Middle frontal gyrus (tissue), 1 donor: ENCODE data around the gene MITD1.
A peak's percentile ranks its signal among the peaks of the same experiment; 100 is the strongest.
"Not testable (repeated sequence)": the region's sequence is repeated elsewhere in the genome, so short reads cannot be mapped to it uniquely, and the experiment has no call there.

Experiments used
- DNase-seq: peaks from one replicate; pipeline ENCODE4 v3.0.0-alpha.2; 2015; ENCODE audit warnings: low spot score; ENCODE audit errors: extremely low spot score

MITD1 gene

DNA sequence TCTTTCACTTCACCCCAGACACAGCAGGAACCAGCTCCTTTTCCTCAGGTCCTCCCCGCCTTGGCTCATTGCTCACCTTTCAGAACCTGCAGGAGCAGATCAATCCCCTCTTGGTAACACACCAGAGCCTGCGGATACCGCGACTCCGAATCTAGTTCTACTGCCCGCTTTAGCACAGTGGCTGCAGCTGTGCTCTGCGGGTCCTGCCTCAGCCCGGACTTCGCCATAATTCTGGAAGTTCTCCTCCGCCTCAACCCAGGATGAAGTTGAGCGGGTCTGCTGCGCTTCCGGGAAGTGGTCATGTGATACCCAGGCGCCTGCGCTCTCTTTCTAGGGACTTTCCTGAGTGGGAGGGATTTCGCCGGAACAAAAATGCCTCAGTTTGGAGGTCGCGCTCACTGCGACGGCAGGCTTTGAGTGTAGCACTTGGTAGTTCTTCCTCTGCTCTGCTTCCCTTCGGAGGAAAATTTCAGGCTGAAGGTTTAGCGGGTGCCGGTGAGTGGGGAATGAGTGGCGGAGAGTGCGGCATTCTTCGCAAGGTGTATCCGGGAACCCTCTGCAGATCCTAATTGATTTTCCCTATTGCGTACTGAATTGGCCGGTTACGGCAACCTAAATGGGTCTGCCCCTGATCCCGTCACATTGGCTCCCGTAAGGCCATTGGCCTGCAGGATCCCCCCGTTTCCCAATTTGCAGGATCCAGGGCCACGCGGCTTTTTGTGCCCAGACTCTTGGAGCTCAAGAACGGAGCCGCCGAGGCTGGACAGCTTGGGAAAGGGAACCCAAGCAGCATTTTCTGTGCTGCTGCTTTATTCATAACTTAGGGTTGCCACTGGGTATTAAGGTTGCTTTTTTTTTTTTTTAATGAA is at the start of gene MITD1, which contains the start of gene MRPL30:
Gene MITD1 (minus strand): TSS at position 304 of the 869 bp plus-strand sequence. CDS start 77 bp downstream, at position 227.
Gene MRPL30 (plus strand): TSS at position 430 of the 869 bp plus-strand sequence. CDS start 5,020 bp downstream, outside the sequence.
- DNase-seq = peak; percentile 93

DNA sequence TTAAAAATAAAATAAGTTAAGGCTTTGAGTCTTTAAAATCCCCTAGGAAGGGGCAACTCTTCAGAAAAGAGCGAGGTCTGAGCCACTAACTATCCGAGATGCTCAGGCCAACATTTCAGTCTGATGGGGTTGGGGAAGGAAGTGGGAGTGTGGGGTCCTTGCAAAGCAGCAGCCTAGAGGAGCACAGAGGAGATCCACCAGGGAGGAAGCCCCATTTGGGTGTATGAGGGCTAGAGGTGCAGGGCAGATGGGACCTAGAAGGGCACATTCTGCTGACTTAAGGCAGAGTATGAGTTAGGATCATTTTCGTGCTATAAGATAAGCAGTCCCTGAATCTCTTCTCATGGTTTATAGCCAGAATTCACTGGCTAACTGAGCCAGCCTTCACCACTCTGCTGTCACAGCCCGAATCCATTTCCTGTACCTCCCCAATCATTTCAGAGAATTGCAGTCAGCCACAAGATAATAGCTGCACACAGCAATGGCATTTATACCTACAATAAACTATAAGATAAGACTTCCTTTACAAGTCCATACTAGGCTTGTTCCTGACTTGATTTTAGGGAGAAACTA is 37.2 kb upstream of the MITD1 start:
- DNase-seq = no peak

DNA sequence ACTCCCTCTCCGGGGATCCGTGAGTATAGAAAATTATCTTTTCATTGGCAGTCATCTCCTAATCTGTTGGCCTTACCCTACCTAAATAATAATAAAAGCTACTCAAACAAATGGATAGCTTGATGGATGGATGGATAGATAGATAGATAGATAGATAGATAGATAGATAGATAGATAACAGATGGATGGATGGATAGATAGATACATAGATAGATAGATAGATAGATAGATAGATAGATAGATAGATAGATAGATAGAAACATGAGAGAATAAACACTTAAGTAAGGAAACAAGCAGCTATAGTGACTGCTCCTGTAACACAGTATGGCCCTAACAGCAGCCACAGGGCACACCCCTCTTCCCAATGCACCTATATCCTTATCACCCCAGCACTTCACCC is 35.2 kb upstream of the MITD1 start:
- DNase-seq = no peak

DNA sequence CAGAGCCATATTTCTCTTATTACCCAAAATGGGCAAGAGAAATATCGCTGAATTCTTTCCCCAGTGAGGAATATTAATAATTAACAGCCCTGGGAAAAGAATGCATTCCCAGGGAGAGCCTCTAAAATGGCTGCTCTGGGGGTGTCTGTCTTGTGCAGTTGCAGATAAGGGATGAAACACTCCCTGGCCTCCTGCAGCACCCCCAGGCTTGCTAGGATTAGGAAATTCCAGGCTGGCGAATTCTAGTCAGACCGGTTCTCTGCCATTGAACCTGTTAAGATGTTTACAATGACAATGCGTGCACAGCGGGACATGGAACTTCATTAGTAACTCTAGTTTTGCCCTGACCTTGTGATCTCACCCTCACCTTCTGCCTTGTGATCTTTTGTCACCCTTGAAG is 24.6 kb upstream of the MITD1 start:
- DNase-seq = no peak

DNA sequence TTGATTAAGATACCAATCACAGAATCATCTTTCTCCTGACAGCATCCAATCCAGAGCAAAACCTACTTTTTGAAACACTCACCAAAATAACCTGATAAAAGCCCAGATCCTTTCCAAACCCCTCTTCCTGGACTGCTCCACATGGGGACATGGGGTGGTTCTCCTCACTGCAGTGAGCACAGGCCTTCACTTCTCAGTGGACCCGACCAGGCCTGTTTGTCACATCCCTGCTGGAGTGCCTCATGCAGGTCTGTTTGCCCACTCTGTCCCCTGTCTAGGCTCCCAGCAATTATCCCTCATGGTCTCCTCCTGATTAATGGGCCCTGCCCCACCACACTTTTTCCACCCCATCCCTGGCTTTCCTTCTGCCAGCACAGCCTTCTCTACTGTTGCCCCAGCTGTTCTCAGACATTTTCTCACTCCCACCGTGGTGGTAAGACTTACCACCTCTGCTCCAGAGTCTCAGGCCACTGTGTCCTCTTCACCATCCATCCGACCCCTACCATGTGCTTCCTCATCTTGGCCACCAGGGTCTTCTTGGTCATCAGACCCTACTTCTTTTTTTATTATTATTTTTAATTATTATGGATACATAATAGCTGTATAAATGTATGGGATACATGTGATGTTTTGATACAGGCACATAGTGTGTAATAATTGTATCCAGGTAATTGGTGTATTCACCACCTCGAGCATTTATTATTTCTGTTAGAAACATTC is 21.3 kb upstream of the MITD1 start:
- no peak for DNase-seq

DNA sequence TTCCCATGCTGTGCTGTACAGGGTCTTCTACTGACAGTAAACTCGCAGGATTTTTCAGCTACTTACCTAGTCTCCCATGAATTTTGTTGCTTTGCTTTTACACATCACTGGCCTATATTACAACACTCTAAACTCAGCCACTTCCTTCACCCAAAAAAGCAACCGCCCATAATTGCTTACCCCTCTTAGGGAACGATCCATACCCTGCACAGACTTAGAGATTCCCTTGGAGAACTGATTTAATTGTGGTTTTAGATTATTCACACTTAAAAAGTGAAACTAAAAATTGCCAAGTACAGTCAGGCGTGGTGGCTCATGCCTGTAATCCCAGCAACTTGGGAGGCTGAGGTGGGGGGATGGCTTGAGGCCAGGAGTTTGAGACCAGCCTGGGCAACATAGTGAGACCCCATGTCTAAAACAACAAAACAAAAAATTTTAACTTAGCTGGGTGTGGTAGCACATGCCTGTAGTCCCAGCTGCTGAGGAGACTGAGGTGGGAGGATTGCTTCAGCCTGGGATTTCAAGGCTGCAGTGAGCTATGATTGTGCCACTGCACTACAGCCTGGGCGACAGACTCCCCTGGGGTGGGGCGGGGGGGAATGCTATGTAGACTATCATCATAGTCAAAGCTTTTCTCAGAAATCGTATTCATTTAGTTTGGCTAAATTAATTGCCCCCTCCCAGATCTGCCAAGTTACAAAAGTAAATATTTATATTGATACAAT is 19.4 kb upstream of the MITD1 start:
- DNase-seq = no peak

DNA sequence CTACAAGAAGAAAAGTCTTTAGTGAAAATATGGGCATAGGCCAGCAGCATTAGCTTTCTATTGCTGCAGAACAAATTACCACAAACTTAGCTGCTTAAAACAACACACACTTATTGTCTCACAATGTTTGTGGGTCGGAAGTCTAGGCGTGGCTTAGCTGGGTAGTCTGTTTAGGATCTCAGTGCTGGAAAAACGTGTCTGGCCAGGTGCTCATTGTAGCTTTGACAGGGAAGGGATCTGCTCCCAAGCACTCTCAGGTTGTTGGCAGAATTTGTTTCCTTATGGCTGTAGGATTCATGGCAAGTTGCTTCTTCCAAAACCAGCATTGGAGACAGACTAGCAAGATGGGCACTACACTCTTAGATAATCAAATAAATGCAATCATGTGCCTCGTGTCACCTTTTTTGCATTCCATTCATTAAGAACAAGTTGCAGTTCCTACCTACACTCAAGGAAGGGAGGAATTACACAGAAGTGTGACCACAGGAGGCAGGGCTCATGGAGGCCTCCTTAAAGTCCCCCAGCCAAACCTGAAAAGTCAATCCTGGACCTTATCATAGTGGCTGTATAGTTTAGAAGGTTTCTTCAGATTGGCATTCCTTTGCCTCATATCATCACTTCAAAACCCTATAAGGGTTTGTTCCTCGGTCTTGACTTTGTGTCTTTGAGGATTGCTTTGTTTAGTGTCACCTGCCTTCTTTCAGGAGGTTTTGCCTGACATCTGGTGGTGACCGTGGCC is 17.4 kb upstream of the MITD1 start:
- DNase-seq = no peak

DNA sequence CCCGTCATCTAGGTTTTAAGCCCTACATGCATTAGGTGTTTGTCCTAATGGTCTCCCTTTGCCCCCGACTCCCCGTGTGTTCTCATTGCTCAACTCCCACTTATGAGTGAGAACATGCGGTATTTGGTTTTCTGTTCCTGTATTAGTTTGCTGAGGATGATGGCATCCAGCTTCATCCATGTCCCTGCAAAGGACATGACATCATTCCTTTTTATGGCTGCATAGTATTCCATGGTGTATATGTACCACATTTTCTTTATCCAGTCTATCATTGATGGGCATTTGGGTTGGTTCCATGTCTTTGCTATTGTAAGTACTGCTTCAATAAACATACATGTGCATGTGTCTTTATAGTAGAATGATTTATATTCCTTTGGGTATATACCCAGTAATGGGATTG is 11.5 kb upstream of the MITD1 start:
- not testable (repeated sequence) for DNase-seq

DNA sequence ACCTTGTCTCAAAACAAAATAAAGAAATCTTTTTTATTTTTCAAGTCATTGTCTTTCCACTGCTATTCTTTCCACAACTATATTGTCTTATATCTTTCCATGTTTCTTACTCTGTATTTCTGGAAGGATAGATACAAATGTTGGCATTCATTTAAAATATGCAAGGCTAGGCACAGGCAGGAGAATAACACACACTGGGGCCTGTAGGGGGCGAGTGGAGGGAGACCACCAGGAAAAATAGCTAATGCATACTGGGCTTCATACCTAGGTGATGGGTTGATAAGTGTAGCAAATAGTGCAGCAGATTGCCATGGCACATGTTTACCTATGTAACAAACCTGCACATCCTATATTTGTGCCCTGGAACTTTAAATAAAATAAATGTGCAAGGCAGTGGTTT is 9.7 kb upstream of the MITD1 start:
- no peak for DNase-seq

DNA sequence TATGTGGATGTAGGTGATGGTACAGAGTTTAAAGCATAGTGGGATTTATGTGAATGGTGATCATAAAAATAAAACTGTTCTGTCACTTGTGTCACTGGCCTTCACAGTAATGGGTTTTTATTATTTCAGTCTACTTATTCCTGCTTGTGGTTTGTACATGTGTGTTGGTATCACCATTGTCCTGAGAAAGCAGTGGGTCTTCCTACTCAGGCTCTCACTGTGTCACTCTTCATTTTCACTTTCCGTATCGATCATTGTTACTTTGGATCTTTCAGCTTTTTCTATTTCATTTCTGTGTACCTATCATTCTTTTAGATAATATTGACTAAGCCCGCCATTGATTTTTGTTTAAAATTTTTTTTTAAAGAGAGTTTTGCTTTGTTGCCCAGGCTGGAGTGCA is 7.5 kb upstream of the MITD1 start:
- no peak for DNase-seq

DNA sequence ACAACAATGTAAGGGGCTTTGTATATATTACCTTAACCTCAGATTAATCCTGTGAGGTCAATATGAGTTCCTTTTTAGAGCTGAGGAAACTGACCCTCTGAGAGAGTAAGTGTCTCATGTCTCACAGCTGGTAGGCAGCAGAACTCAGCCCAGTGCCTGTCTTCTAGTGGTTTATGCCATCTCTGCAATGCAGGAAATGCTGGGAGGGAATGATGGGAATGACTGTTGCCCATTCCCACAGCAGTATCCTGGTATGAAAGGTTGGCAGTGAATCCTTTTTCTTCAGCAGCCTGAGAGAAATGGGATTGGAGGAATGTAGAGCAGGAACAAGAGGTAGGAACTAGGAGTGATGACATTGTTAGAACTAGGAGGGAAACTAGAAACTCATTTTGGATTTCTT is 6.2 kb upstream of the MITD1 start:
- DNase-seq = no peak

DNA sequence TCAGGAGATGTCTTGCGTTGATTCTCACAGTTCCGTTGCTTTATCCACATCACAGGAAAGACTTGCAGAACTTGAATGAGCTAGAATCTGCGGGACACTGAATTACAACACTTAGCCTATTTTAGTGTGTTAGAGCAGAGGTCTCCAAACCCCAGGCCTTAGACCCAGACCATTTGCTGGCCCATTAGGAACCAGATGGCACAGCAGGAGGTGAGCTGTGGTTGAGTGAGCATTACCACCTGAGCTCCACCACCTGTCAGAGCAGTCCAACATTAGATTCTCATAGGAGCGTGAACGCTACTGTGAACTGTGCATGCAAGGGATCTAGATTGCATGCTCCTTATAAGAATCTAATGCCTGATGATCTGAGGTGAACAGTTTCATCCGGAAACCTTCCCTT is 4.0 kb upstream of the MITD1 start:
- no peak for DNase-seq

DNA sequence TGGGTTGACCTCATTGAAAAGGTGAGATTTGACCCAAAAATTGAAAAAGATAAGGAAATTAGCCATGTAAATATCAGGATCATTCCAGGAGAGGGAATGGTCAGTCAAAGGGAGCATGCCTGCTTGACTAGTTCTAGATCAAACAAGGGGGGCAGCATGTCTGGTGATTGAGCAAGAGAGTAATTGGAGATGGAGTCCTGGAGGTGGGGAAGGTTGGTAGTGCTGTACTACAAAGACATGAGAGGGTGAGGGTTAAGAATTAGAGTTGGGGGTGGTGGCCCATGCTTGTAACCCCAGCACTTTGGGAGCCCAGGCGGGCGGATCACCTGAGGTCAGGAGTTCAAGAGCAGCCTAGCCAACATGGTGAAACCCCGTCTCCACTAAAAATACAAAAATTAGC is 2.2 kb upstream of the MITD1 start:
- no peak for DNase-seq

DNA sequence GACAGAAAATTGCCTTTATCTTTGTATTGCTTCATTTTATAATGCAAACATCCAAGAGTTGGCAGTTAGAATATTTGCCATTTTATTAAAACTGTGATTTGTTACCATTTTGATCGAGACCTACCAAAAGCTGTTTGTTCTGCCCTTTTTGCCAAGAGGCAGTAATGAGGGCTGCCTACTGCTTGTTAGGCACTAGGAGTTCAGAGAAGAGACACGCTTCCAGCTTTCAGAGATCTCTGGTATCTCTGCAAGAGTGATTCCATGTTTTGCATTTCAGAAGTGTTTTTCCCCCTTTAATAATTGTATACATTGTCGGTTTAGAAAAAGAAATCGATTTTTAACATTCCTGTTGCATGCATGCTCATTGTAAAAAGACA is 754 bp upstream of the MITD1 start:
- no peak for DNase-seq

DNA sequence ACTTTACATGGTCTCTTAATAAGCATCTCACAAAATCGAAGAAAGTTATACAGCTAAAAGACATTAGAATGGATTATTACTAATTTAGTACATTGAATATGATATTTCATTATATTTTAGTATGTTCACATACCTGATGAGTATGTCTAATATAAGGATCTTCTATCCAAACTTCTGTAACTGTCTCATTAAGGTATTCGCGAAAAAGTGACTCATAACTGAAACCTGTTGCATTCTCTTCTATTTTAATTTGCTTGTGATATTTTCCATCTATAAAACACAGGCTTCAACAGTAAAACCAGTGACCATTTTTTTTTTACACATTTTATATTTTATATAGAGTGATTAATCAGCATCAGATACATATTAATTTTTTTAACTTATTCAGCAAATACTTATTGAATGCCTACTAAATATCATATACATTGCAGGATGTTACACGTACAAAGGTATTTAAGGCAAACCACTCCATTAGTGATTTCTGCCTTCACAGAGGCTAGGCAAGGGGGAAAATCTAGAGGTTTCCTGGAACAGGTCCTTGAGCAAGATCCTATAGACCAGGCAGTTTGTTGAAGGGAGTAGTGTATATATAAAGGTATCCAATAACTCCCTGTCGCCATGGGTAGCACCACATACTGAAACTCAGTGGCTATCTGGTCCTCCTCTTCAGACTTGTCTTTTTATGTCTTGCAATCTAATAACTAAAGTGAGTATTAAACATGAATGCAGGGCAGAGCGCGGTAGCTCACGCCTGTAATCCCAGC is 9.3 kb downstream of the MITD1 start:
- DNase-seq = no peak

DNA sequence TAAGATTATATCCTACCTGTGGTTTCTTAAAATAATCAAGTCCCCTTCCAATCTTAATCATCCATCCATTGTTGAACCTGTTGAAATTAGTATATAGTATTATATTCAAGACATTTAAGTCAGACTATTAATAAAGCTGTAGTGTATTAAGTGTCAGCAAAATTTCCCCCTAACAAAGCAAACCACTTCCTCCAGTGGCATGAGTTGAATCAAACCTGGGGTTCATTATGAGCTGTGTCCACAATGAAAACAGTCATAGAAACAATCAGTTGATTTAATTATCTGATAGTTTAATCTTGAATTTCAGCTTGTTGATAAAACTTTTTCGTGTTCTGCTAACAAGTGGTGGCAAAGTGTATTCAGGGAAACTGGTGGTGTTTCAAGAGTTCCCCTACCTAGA is 11.3 kb downstream of the MITD1 start:
- DNase-seq = no peak

DNA sequence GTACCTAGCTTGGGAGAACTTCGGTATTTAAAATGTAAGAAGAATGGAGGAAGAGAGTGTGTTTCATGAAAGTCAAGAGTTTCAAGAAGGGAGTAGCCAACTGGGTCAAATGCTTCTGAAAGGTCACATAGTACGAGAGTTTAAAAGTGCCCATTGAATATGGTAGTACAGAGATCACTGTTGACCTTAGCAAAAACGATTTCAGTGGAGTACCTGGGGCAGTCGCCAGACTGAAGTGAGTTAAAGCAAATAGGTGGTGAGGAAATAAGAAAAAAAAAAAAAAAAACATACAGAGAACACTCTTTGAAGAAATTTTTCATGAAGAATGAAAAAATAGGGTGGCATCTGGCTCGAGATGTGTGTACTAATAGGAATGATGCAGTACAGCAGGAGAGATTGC is 14.6 kb downstream of the MITD1 start:
- no peak for DNase-seq

DNA sequence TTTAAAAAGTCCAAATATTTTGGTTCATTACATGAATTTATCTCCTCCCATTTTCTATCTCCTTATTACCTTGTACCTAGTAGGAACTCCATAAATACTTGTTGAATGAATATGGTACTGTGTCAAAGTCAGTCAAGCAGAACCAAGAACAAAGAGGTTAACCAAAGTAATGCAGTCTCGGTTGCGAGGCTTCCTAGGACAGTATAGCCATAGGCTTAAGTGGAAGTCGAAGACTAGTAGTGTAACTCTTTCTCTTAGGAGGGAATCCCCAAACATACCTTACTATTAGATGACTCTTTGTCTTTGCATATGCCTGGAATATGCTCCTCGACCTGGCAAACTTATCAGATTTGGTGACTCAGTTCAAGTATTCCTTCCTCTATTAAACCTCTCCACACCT is 21.3 kb downstream of the MITD1 start:
- no peak for DNase-seq

DNA sequence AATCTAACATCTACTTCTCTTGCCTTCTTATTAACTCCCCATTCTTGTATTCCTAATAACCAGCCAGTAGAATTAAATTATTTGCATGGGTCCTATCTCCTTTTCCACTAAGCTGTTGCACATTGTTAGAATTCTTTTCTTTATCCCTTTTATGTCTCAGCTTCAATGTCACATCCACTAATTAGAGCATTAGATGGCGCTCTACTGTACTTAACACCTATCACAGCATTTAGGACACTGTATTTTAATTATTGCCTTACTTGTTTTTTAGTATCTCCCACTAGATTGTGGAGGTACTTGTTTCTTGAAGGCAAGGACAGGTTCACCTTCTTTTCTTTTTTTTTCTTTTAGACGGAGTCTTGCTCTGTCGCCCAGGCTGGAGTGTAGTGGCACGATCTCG is 22.3 kb downstream of the MITD1 start:
- DNase-seq = no peak

DNA sequence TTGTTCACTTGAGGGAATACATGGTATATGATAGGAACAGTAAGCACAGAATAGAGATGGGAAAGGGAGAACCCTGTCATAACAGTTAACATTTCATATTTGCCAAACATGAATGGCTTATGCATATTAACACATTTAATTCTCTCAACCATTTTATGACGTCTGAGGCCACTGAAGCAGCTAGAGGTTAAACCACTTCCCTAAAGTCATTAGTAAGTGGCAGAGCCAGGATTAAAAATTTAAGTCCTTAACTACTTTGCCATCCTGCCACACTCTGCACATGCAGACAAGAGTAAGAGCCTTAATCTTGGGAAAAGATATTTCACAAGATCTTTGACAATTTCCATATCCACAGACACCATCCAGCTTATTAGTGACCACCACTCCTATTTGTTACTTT is 24.0 kb downstream of the MITD1 start:
- DNase-seq = no peak
